IPS DF 19.7 (cell line): ENCODE measurements around the gene MYEF2.

Experiments used
- DNase-seq: peaks from one replicate; pipeline ENCODE4 v3.0.0-alpha.2; 2013; ENCODE audit warnings: low read depth, low spot score

MYEF2 gene

GRCh38 chr15:48086576-48086975 is 91.5 kb downstream of the MYEF2 start:
- no peak for DNase-seq

DNA sequence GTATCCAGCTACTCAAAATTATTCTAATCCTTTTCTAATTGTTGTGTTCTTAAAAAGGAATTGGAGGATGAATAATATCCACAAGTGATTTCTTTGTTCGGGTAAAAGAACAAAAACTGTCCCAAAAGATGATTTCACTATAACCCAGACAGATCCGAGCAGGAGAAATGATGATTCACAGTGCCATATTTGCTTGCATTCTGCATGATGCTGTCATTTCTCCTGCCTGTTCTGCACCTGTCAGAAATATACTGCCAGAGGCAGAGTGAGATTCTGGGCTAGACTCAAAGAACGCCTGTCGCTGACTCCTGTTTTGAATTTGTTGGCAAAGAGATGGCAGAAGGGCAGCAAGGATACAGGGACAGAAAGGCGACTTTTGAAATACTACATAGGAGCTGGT is 92.0 kb downstream of the MYEF2 start:
- no peak for DNase-seq

DNA sequence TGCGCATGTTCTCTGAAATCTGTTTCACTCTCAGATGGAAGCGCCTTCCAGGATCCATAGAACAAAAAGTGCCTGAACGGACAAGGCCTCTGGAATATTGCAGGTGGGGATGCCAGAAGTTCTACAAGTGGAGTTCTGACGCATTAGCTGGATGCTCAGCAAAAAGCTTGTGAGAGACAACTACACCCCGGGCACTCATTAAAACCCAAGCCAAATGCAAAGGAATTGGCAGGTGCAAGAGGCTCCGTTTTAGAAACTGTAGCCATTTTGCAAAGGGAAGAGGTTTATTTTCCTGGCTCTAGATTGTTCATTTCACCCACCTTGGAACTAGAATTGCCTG is 92.5 kb downstream of the MYEF2 start:
- DNase-seq = no peak

GRCh38 chr15:48084759-48085590 is 93.1 kb downstream of the MYEF2 start:
- peak; percentile 45 for DNase-seq
